HG03521 (cell line): Measurements from ENCODE around the gene ST6GALNAC3.
"Not testable (repeated sequence)": the region's sequence is repeated elsewhere in the genome, so short reads cannot be mapped to it uniquely, and the experiment has no call there.

Source experiments
- ATAC-seq: cut with Tn5 transposase; IDR thresholded peaks from one replicate; pipeline ENCODE4 v1.9.1; 2021; ENCODE audit warnings: mild to moderate bottlenecking, moderate library complexity; ENCODE audit not compliant: unreplicated experiment

ST6GALNAC3 gene

GRCh38 chr1:76238094-76238628 lies 163.6 kb downstream of the ST6GALNAC3 start:
- no peak for ATAC-seq

GRCh38 chr1:76239470-76239918 lies 164.9 kb downstream of the ST6GALNAC3 start:
- ATAC-seq: no peak

GRCh38 chr1:76240316-76240715 lies 165.8 kb downstream of the ST6GALNAC3 start:
- ATAC-seq: no peak

- ATAC-seq: not testable (repeated sequence)
Observed at GRCh38 chr1:76242587-76242986, 168.0 kb downstream of the ST6GALNAC3 start.

GRCh38 chr1:76247261-76247852 lies 172.8 kb downstream of the ST6GALNAC3 start:
- ATAC-seq: no peak

GRCh38 chr1:76250271-76250670 lies 175.7 kb downstream of the ST6GALNAC3 start:
- ATAC-seq: no peak

- no peak for ATAC-seq
Observed at GRCh38 chr1:76252431-76252830, 177.9 kb downstream of the ST6GALNAC3 start.

- no peak for ATAC-seq
Observed at GRCh38 chr1:76254104-76255030, 179.8 kb downstream of the ST6GALNAC3 start.

- ATAC-seq: no peak
Observed at GRCh38 chr1:76256289-76257223, 182.0 kb downstream of the ST6GALNAC3 start.

- no peak for ATAC-seq
Observed at GRCh38 chr1:76257823-76258222, 183.3 kb downstream of the ST6GALNAC3 start.

- ATAC-seq: no peak
Observed at GRCh38 chr1:76259270-76259669, 184.7 kb downstream of the ST6GALNAC3 start.

GRCh38 chr1:76260279-76260678 lies 185.7 kb downstream of the ST6GALNAC3 start:
- ATAC-seq: no peak

GRCh38 chr1:76262601-76263000 lies 188.1 kb downstream of the ST6GALNAC3 start:
- no peak for ATAC-seq

- no peak for ATAC-seq
Observed at GRCh38 chr1:76264642-76265041, 190.1 kb downstream of the ST6GALNAC3 start.

- ATAC-seq: no peak
Observed at GRCh38 chr1:76266762-76267161, 192.2 kb downstream of the ST6GALNAC3 start.

GRCh38 chr1:76267631-76268030 lies 193.1 kb downstream of the ST6GALNAC3 start:
- no peak for ATAC-seq

GRCh38 chr1:76268341-76268740 lies 193.8 kb downstream of the ST6GALNAC3 start:
- ATAC-seq: no peak

GRCh38 chr1:76269155-76269554 lies 194.6 kb downstream of the ST6GALNAC3 start:
- no peak for ATAC-seq

GRCh38 chr1:76274302-76274701 lies 199.8 kb downstream of the ST6GALNAC3 start:
- no peak for ATAC-seq

- ATAC-seq: no peak
Observed at GRCh38 chr1:76274718-76275117, 200.2 kb downstream of the ST6GALNAC3 start.

GRCh38 chr1:76278711-76279100 lies 204.2 kb downstream of the ST6GALNAC3 start:
- ATAC-seq: no peak
